Adrenal gland (tissue), 12 donors: ENCODE results near the gene DLEC1. TPM values are rescaled to one million over a fixed set of nuclear protein-coding genes. Genes with fewer than 3 reads are reported as not detected.

ENCODE experiments used
- DNase-seq, 7 donors: peaks; one replicate each; pipeline ENCODE4 v3.0.0-alpha.2; 2019 to 2020
- H3K27ac ChIP-seq, 5 donors: fragments of 200-600 bp; sonication (generic) in 4 of 5; 1 replicate in 3 of 5; 2 replicates in 2 of 5; pipeline versions ENCODE4 v1.5.1 to v1.8.0; 2016 to 2020; ENCODE audit warnings: mild to moderate bottlenecking in 1 of 5
- H3K27me3 ChIP-seq: fragments of 200-600 bp; 2 replicates; pipeline ENCODE4 v1.8.0; 2021
- H3K36me3 ChIP-seq, 2 donors: fragments of 200-600 bp; replicated peaks in 1 of 2; 1 replicate in 1 of 2; 2 replicates in 1 of 2; pipeline versions ENCODE4 v1.5.1 to v1.8.0; 2018 to 2022
- H3K4me1 ChIP-seq, 2 donors: fragments of 200-600 bp; replicated peaks in 1 of 2; 1 replicate in 1 of 2; 2 replicates in 1 of 2; pipeline versions ENCODE4 v1.5.1 to v1.8.0; 2018 to 2021
- H3K4me3 ChIP-seq, 4 donors: fragments of 200-600 bp; sonication (generic) in 3 of 4; one replicate each; pipeline ENCODE4 v1.5.1; 2016 to 2018
- H3K9me3 ChIP-seq, 3 donors: fragments of 200-600 bp; sonication (generic) in 1 of 3; replicated peaks in 1 of 3; 1 replicate in 2 of 3; 2 replicates in 1 of 3; pipeline versions ENCODE4 v1.5.1 to v1.8.0; 2016 to 2021
- POLR2A ChIP-seq, 2 donors: fragments of 450-650 bp; IDR thresholded peaks; one replicate each; pipeline ENCODE4 v1.6.1; 2017; ENCODE audit warnings: antibody characterized with exemption in 2 of 2, mild to moderate bottlenecking in 2 of 2, moderate library complexity in 1 of 2
- WGBS, 4 donors: extraction: QIAGEN DNeasy Blood & Tissue Kit in 2 of 4; methylation state at CpG; one replicate each; pipeline versions ENCODE4 v1.1.5 to v1.1.7; 2013 to 2017; 5-methylcytosine and 5-hydroxymethylcytosine counted together
- intact Hi-C, 2 donors: fragments of 100-400 bp; cut with DNase I; formaldehyde crosslinking; loops; one replicate each; pipeline versions ENCODE4 v1.14.1 to v1.15.0; 2022 to 2023
- polyA plus RNA-seq, 3 donors: library from polyadenylated mRNA; stranded (reverse); fragments of 200-250 nt in 2 of 3; fragments of 350-450 nt in 1 of 3; fragmentation: Illumina TruSeq in 1 of 3; extraction: RNeasy Lipid Tissue Mini Kit (QIAGEN cat#74804) in 1 of 3; gene quantifications; one replicate each; pipeline ENCODE4 v1.2.3, GENCODE V29; 2013 to 2014
- total RNA-seq, 9 donors: library from RNA; depleted of rRNA in 4 of 9; stranded (reverse); fragments of >200 nt in 4 of 9; fragments of 120-200 nt in 1 of 9; fragmentation: NEBNext Ultra II Directional in 1 of 9; extraction: Animal tissue kit (Norgen Biotek cat#: 25700) in 1 of 9; gene quantifications; one replicate each; pipeline versions ENCODE4 v1.1.0 to v1.2.4, GENCODE V29; 2013 to 2023
- TF ChIP-seq, protein P1 (sequence below), 6 experiments: fragments of 450-650 bp in 4 of 6; fragments of 200-600 bp in 2 of 6; sonication (generic) in 1 of 6; IDR thresholded peaks; 1 replicate in 5 of 6; 2 replicates in 1 of 6; pipeline versions ENCODE4 v1.5.1 to v1.8.0; 2016 to 2021; ENCODE audit warnings: antibody characterized with exemption in 6 of 6, mild to moderate bottlenecking in 2 of 6, moderate library complexity in 1 of 6
- donor health status: healthy with polysubstance abuse.
- donor health status: Bipolar disorder and iron deficiency.
- donor health status: DM: yes; HTN: yes; CAD: no.
- donor health status: DM: no; HTN: no; CAD: no.
- donor health status: DM: no; HTN: no; CAD: no.
- donor health status: DM: yes; HTN: yes; CAD: no.

DLEC1 gene
- total and polyA plus RNA-seq, 12 donors = 0.18 to 2.0 (median 1.1) TPM

DNA sequence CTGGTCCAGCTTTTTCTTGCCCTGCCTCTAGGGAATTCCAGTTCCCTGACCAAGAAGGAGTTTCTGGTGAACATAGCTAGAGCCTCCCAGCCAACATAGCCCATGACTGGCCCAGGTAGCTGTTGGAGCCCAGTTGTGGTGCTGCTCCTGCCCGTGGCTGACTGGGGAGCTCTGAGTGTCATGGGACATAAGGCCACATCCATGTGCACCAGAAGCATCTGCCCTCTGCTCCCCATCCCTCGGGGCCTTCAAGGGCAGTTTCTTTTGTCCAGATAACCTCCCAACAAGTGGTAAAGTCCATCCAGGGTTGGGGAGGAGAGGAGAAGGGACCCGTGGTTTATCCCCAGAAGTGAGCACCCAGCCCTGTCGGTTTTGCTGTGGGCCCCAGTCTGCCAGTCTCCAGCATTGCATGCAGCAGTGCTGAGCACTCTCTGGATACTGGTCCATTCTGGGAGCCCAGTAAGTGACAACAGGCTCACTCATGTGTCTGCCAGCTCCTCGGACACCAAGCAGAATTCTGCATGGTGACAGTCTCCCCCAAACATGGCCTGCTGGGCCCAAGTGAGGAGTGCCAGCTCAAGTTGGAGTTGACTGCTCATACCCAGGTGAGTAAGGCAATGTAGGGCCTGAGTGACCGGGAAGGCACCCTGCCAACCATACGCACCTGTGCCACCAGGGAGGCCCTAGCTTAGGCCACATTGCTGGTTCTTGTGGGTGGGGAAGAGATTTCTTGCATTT lies 69.1 kb downstream of the DLEC1 start:
- DNase-seq = peak in 2 of 7 donors; percentile 5 to 27

DNA sequence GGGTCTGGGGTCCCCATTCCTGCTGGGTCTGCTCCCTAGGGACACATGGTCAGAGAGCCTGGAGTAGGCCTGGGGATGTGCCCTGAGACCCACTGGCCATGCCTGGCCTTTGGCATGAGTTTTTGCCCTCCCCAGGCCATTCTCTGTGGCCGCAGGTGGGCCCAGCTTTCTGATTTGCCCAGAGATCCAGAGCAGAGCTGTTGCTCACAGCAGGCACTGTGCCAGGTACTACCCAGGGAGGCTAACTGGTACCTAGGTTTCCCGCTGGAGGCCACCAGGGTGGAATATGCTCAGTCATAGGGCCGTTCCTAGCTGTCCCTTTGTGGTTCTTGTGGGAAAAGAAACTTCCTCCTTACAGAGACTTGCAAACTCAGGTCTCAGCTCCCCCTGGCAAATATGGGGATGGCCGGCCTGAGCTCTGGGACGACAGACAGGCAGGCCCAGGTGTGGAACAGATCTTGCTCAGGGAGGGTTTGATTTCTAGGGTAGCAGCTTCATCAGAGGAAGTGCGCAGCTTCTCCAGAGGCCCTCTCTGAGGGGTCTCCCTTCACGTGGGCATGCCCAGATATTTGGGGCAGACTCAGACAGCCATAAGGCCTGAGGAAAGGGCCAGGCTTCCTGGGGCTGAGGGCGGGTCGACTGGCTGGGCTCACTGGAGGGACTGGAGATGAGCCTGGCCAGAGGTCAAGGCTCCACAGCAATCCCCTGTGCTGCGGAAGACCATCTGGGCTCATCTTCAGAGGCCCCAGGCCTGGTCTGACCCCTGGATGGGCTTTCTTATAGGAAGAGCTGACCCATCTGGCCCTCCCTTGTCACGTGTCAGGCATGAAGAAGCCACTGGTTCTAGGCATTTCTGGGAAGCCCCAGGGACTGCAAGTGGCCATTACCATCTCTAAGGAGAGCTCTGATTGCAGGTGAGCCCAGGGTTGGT lies 69.9 kb downstream of the DLEC1 start:
- intact Hi-C loops = no loop called here
- no peaks in the 10 kb centered on the region for H3K4me1 ChIP-seq
- no peaks in the 10 kb centered on the region for H3K36me3 ChIP-seq
- H3K9me3 ChIP-seq = no peaks in the 10 kb centered on the region
- WGBS, 4 donors = 71 to 79% (median 76%) methylated on average over 4 to 11 of the region's 11 CpGs
- peak in 3 of 7 donors; percentile 5 to 48 (median 19) for DNase-seq
- no peaks in the 10 kb centered on the region for H3K27me3 ChIP-seq
- no peak for TF ChIP-seq POLR2A (IDR thresholded peaks at IDR 0.05)
- TF ChIP-seq, protein P1, sequence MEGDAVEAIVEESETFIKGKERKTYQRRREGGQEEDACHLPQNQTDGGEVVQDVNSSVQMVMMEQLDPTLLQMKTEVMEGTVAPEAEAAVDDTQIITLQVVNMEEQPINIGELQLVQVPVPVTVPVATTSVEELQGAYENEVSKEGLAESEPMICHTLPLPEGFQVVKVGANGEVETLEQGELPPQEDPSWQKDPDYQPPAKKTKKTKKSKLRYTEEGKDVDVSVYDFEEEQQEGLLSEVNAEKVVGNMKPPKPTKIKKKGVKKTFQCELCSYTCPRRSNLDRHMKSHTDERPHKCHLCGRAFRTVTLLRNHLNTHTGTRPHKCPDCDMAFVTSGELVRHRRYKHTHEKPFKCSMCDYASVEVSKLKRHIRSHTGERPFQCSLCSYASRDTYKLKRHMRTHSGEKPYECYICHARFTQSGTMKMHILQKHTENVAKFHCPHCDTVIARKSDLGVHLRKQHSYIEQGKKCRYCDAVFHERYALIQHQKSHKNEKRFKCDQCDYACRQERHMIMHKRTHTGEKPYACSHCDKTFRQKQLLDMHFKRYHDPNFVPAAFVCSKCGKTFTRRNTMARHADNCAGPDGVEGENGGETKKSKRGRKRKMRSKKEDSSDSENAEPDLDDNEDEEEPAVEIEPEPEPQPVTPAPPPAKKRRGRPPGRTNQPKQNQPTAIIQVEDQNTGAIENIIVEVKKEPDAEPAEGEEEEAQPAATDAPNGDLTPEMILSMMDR (IDR thresholded peaks at IDR 0.05) = no peak
- H3K4me3 ChIP-seq = no peak overlapping the region
- no peak overlapping the region for H3K27ac ChIP-seq

More for the DNA sequence above, 69.1 kb downstream of the DLEC1 start:
- intact Hi-C loops = no loop called here
- no peaks in the 10 kb centered on the region for H3K27me3 ChIP-seq
- WGBS, 4 donors = 79 to 91% (median 86%) methylated on average over 6 to 7 of the region's 7 CpGs
- H3K36me3 ChIP-seq = no peaks in the 10 kb centered on the region
- TF ChIP-seq POLR2A (IDR thresholded peaks at IDR 0.05) = no peak
- TF ChIP-seq, protein P1 (IDR thresholded peaks at IDR 0.05) = no peak
- H3K27ac ChIP-seq = no peak overlapping the region
- no peaks in the 10 kb centered on the region for H3K9me3 ChIP-seq
- H3K4me3 ChIP-seq = no peak overlapping the region
- H3K4me1 ChIP-seq = no peaks in the 10 kb centered on the region

DNA sequence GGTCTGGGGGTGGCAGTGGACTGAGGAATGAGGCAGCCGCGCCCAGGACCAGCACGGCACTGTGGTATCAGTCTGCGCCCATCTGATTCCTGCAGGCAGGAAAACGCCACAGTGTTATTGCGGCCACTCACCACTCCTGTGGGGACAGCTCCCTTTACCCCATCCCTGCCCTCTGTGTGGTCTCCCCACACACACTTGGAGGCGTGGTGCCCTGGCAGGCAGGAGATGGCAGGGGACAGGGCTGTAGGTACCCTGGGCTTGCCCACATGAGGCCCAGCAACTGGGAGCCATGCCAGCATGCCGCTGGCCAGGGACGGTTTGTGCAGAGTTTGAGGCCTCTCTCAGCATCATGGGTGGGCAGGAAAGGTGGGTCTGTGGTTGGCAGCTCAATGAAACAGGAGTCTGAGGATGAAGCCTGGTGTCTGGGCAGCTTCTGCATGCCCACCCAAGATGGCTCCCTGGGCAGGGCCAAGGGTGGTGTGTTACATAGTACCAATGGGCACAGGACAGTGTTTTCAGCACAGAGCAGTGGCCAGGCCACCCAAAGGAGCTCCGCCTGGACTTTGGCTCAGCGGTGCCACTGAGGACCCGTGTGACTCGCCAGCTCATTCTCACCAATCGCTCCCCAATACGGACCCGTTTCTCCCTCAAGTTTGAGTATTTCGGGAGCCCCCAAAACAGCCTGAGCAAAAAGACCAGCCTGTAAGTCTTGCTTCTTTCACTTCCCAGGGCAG lies 70.7 kb downstream of the DLEC1 start:
- WGBS, 4 donors = 89 to 100% (median 94%) methylated on average over 2 to 17 of the region's 17 CpGs
- Histone ChIP-seq H3K36me3 (no peaks in the 10 kb centered on the region), H3K9me3 (no peaks in the 10 kb centered on the region), H3K4me3 (no peak overlapping the region), H3K27me3 (no peaks in the 10 kb centered on the region), H3K27ac (no peak overlapping the region), H3K4me1 (no peaks in the 10 kb centered on the region)
- intact Hi-C loops = loop anchor here in 1 of 2 donors (10.0 kb wide), 2 partner anchors 105 to 365 kb away; no protein-coding TSS in a partner anchor
- DNase-seq = peak in 3 of 7 donors; percentile 12 to 31 (median 16)
- TF ChIP-seq, protein P1 (IDR thresholded peaks at IDR 0.05) = no peak
- no peak for TF ChIP-seq POLR2A (IDR thresholded peaks at IDR 0.05)
